Caco-2 (cell line): ENCODE measurements around the gene RELB. TPM values are rescaled to one million over a fixed set of nuclear protein-coding genes. Genes with fewer than 3 reads are reported as not detected.

ENCODE experiments used
- BruUV-seq: library from RNA; stranded (reverse); fragments of 400-500 nt; replicated peaks from 2 replicates; lab custom pipeline; 2021; lab: Mats Ljungman, UMichigan
- CTCF ChIA-PET: fragments of 300-600 bp; sonication (Branson Sonifier 250); formaldehyde crosslinking; loops from one replicate; lab custom pipeline; 2022; ENCODE audit warnings: antibody characterized with exemption; lab: Charles Lee
- POLR2A ChIA-PET: fragments of 300-600 bp; sonication (Branson Sonifier 250); formaldehyde crosslinking; loops from one replicate; lab custom pipeline; 2022; ENCODE audit warnings: antibody characterized with exemption; lab: Charles Lee
- DNase-seq, 2 experiments: peaks; one replicate each; pipeline versions ENCODE4 v3.0.0 to v3.0.0-alpha.2; 2020 to 2022
- H3K27me3 ChIP-seq: replicated peaks from 2 replicates; pipeline ENCODE4 v1.6.0; 2011; ENCODE audit warnings: low read length; ENCODE audit not compliant: control insufficient read depth, insufficient read depth
- H3K36me3 ChIP-seq: 2 replicates; pipeline ENCODE4 v1.5.1; 2011; ENCODE audit warnings: low read length; ENCODE audit not compliant: control insufficient read depth, insufficient read depth
- H3K4me1 ChIP-seq: fragments of 250-450 bp; sonication (Bioruptor Pico); 2 replicates; pipeline ENCODE4 v1.5.1; 2020; ENCODE audit warnings: mild to moderate bottlenecking
- H3K4me3 ChIP-seq: 2 replicates; pipeline ENCODE4 v1.5.1; 2011; ENCODE audit warnings: low read depth, mild to moderate bottlenecking, control low read depth, low read length
- H3K9me3 ChIP-seq: fragments of 250-450 bp; sonication (Bioruptor Pico); 2 replicates; pipeline ENCODE4 v1.5.1; 2020; ENCODE audit warnings: mild to moderate bottlenecking, moderate library complexity
- H3K27ac Mint-ChIP-seq: one replicate; pipeline ENCODE4 v1.8.0; 2022; ENCODE audit warnings: mixed read lengths; ENCODE audit not compliant: unreplicated experiment
- H3K27me3 Mint-ChIP-seq: one replicate; pipeline ENCODE4 v1.8.0; 2022; ENCODE audit warnings: mixed read lengths; ENCODE audit not compliant: insufficient read depth, unreplicated experiment
- H3K36me3 Mint-ChIP-seq: one replicate; pipeline ENCODE4 v1.8.0; 2022; ENCODE audit warnings: mild to moderate bottlenecking, mixed read lengths; ENCODE audit not compliant: insufficient read depth, unreplicated experiment
- H3K4me1 Mint-ChIP-seq: one replicate; pipeline ENCODE4 v1.8.0; 2022; ENCODE audit warnings: low read depth, mixed read lengths; ENCODE audit not compliant: unreplicated experiment
- H3K4me3 Mint-ChIP-seq: one replicate; pipeline ENCODE4 v1.8.0; 2022; ENCODE audit warnings: mild to moderate bottlenecking, moderate library complexity, mixed read lengths; ENCODE audit not compliant: unreplicated experiment
- H3K9me3 Mint-ChIP-seq: one replicate; pipeline ENCODE4 v1.8.0; 2022; ENCODE audit warnings: mixed read lengths; ENCODE audit not compliant: unreplicated experiment
- intact Hi-C: fragments of 100-400 bp; cut with micrococcal nuclease; formaldehyde crosslinking; loops from one replicate; pipeline ENCODE4 v1.10.0; 2022; ENCODE audit not compliant: unreplicated experiment
- total RNA-seq: library from RNA; stranded (reverse); gene quantifications from 2 replicates; pipeline ENCODE4 v1.2.3, GENCODE V29; 2022
- TF ChIP-seq, protein P1 (sequence below), 2 experiments: fragments of 200-600 bp in 1 of 2; IDR thresholded peaks; 1 replicate in 1 of 2; 2 replicates in 1 of 2; pipeline versions ENCODE4 v1.5.1 to v1.8.0; 2011 to 2022; ENCODE audit warnings: antibody characterized with exemption in 1 of 2, control low read depth in 1 of 2, inconsistent platforms in 1 of 2, low read depth in 1 of 2, low read length in 1 of 2, mild to moderate bottlenecking in 1 of 2, moderate library complexity in 1 of 2; ENCODE audit not compliant: insufficient read depth in 1 of 2, severe bottlenecking in 1 of 2, unreplicated experiment in 1 of 2

The RELB gene
- total RNA-seq, 1 experiment from 2014 or later = 6.3 TPM

DNA sequence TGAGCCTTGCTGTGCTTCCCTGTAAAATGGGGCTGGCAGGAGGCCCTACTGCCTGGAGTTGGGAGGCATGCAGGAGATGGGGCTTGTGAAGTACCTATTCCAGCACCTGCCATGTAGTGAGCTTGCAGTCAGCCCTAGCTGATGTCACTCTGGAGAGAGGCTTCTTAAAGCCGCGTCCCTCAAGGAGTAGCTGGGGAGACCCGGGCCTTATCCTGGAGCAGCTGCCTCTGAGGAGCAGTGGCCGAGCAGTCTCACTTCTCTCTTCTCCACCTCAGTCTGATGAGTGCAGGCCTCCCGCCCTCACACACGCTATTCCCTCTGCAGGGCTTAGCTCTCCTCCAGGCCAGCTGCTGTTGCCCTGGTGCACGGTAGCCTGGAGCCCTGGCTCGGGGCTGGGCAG is 55.6 kb downstream of the RELB start:
- H3K27ac Mint-ChIP-seq = no peak overlapping the region
- H3K9me3 Mint-ChIP-seq = no peaks in the 10 kb centered on the region
- no peak overlapping the region for H3K4me3 Mint-ChIP-seq
- no peaks in the 10 kb centered on the region for H3K27me3 Mint-ChIP-seq
- ChIA-PET POLR2A (interaction anchor here (1.4 kb wide), 1 partner anchor 11 kb away, joined by 4 read pairs; no protein-coding TSS in a partner anchor), CTCF (interaction anchor here (1.0 to 1.3 kb wide), 2 partner anchors 11 to 40 kb away, joined by 4 read pairs; no protein-coding TSS in a partner anchor)
- peaks cover 15% of the 10 kb centered on the region for H3K36me3 ChIP-seq
- TF ChIP-seq, protein P1, sequence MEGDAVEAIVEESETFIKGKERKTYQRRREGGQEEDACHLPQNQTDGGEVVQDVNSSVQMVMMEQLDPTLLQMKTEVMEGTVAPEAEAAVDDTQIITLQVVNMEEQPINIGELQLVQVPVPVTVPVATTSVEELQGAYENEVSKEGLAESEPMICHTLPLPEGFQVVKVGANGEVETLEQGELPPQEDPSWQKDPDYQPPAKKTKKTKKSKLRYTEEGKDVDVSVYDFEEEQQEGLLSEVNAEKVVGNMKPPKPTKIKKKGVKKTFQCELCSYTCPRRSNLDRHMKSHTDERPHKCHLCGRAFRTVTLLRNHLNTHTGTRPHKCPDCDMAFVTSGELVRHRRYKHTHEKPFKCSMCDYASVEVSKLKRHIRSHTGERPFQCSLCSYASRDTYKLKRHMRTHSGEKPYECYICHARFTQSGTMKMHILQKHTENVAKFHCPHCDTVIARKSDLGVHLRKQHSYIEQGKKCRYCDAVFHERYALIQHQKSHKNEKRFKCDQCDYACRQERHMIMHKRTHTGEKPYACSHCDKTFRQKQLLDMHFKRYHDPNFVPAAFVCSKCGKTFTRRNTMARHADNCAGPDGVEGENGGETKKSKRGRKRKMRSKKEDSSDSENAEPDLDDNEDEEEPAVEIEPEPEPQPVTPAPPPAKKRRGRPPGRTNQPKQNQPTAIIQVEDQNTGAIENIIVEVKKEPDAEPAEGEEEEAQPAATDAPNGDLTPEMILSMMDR (IDR thresholded peaks at IDR 0.05; ENCODE audit: insufficient read depth in 1 of 2, low read depth in 1 of 2, low read length in 1 of 2, severe bottlenecking in 1 of 2, unreplicated experiment in 1 of 2) = no peak
- no peaks in the 10 kb centered on the region for H3K9me3 ChIP-seq
- no peak overlapping the region for H3K4me3 ChIP-seq
- BruUV-seq = no TSS peak
- peaks cover 8% of the 10 kb centered on the region for H3K4me1 Mint-ChIP-seq
- H3K27me3 ChIP-seq = no peaks in the 10 kb centered on the region
- no peak for DNase-seq
- intact Hi-C loops = no loop called here
- H3K36me3 Mint-ChIP-seq = peaks cover 79% of the 10 kb centered on the region
- no peaks in the 10 kb centered on the region for H3K4me1 ChIP-seq

DNA sequence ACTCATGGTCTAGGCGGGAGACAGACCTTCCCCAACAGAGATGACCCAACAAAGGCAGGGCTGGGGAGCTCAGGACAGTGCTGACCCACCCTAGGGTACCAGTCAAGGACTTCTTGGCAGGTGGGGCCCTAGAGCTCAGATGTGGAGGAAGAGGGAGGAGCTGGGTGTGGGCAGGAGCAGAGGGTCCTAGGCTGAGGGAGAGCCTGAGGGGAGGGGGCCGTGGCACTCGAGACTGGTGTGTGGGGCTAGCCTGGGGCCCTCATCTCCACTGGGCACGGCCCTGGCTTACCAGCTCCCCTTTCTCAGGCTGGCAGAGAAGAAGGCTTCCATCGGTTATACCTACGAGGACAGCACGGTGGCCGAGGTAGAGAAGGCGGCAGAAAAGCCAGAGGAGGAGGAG is 56.2 kb downstream of the RELB start:
- Mint-ChIP-seq H3K9me3 (no peaks in the 10 kb centered on the region), H3K4me1 (peaks cover 8% of the 10 kb centered on the region), H3K36me3 (peaks cover 81% of the 10 kb centered on the region), H3K27me3 (no peaks in the 10 kb centered on the region), H3K27ac (no peak overlapping the region), H3K4me3 (no peak overlapping the region)
- CTCF ChIA-PET = interaction anchor here (0.6 to 1.3 kb wide), 3 partner anchors 12 to 57 kb away, joined by 3 to 4 read pairs (median 4); no protein-coding TSS in a partner anchor
- no peaks in the 10 kb centered on the region for H3K27me3 ChIP-seq
- BruUV-seq = no TSS peak
- DNase-seq = no peak
- intact Hi-C loops = no loop called here
- no peak overlapping the region for H3K4me3 ChIP-seq
- peaks cover 15% of the 10 kb centered on the region for H3K36me3 ChIP-seq
- TF ChIP-seq, protein P1 (IDR thresholded peaks at IDR 0.05; ENCODE audit: insufficient read depth in 1 of 2, low read depth in 1 of 2, low read length in 1 of 2, severe bottlenecking in 1 of 2, unreplicated experiment in 1 of 2) = no peak
- H3K9me3 ChIP-seq = no peaks in the 10 kb centered on the region
- POLR2A ChIA-PET = interaction anchor here (0.5 to 1.4 kb wide), 2 partner anchors 12 to 147 kb away, joined by 4 to 11 read pairs; no protein-coding TSS in a partner anchor
- H3K4me1 ChIP-seq = no peaks in the 10 kb centered on the region

DNA sequence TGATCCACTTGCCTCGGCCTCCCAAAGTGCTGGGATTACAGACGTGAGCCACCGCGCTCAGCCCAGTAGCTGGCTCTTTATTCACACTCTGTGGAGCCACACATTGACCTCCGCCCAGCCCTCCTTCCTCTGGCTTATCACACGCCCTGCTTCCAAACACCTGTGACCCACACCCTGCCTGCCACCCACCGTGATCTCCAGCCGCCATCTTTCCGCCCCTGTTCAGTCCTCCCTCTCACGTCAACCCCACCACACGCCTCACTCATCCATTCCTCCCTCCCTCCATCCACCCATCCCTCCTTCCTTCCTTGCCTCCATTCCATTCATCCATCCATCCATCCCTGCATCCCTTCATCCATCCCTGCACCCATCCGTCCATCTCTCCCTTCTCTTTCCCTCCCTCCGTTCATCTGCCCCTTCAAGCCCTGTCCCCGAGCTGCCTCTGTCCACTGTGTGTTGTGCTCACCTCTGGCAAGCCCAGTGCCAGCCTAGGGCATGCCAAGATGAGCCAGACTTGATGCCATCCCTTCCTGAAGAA is 57.4 kb downstream of the RELB start:
- Histone ChIP-seq H3K27me3 (no peaks in the 10 kb centered on the region), H3K4me3 (no peak overlapping the region), H3K4me1 (no peaks in the 10 kb centered on the region), H3K36me3 (peaks cover 13% of the 10 kb centered on the region), H3K9me3 (no peaks in the 10 kb centered on the region)
- Mint-ChIP-seq H3K9me3 (no peaks in the 10 kb centered on the region), H3K36me3 (peaks cover 83% of the 10 kb centered on the region), H3K27me3 (no peaks in the 10 kb centered on the region), H3K4me1 (peaks cover 8% of the 10 kb centered on the region), H3K27ac (no peak overlapping the region), H3K4me3 (no peak overlapping the region)
- ChIA-PET POLR2A (no interaction called here), CTCF (interaction anchor here (0.7 to 1.9 kb wide), 9 partner anchors 8 to 120 kb away, joined by 3 to 26 read pairs (median 6); partner anchors contain the start of genes BLOC1S3, CLASRP and TRAPPC6A)
- TF ChIP-seq, protein P1 (IDR thresholded peaks at IDR 0.05; ENCODE audit: insufficient read depth in 1 of 2, low read depth in 1 of 2, low read length in 1 of 2, severe bottlenecking in 1 of 2, unreplicated experiment in 1 of 2) = no peak
- intact Hi-C loops = loop anchor here (1.0 to 2.0 kb wide), 4 partner anchors 14 to 103 kb away; partner anchors contain the start of gene CLPTM1
- no peak for DNase-seq
- no TSS peak for BruUV-seq
